Right hindlimb (tissue), 1 donor: ENCODE measurements around the gene SGSM1.

Experiments
- DNase-seq: peaks from one replicate; pipeline ENCODE4 v3.0.0-alpha.2; 2018

The SGSM1 gene

GRCh38 chr22:24805790-24806662 is at the start of gene SGSM1:
TSS of gene SGSM1 (plus strand) at chr22:24806211. CDS start at chr22:24806326, 115 bp downstream.
- DNase-seq, result peak; percentile 77

GRCh38 chr22:24758164-24758799 is 47.7 kb upstream of the SGSM1 start:
- DNase-seq, result peak; percentile 39

- DNase-seq, result no peak
Observed at GRCh38 chr22:24759765-24760164, 46.2 kb upstream of the SGSM1 start.

GRCh38 chr22:24760708-24761306 is 45.2 kb upstream of the SGSM1 start:
- DNase-seq, result no peak

- DNase-seq, result no peak
Observed at GRCh38 chr22:24761888-24762675, 43.9 kb upstream of the SGSM1 start.

GRCh38 chr22:24763872-24764485 is 42.0 kb upstream of the SGSM1 start:
- no peak for DNase-seq

GRCh38 chr22:24765166-24765565 is 40.8 kb upstream of the SGSM1 start:
- DNase-seq, result no peak

GRCh38 chr22:24768537-24769374 is 37.3 kb upstream of the SGSM1 start:
- peak; percentile 74 for DNase-seq

- DNase-seq, result peak; percentile 40
Observed at GRCh38 chr22:24772493-24773220, 33.4 kb upstream of the SGSM1 start.

GRCh38 chr22:24775769-24776492 is 30.1 kb upstream of the SGSM1 start:
- DNase-seq, result no peak

- DNase-seq, result no peak
Observed at GRCh38 chr22:24776525-24776924, 29.5 kb upstream of the SGSM1 start.

- no peak for DNase-seq
Observed at GRCh38 chr22:24789516-24789915, 16.5 kb upstream of the SGSM1 start.

GRCh38 chr22:24791362-24791761 is 14.6 kb upstream of the SGSM1 start:
- DNase-seq, result no peak

- DNase-seq, result no peak
Observed at GRCh38 chr22:24796056-24796455, 10.0 kb upstream of the SGSM1 start.

- no peak for DNase-seq
Observed at GRCh38 chr22:24796860-24797259, 9.2 kb upstream of the SGSM1 start.

- DNase-seq, result no peak
Observed at GRCh38 chr22:24801901-24802465, 4.0 kb upstream of the SGSM1 start.

- DNase-seq, result no peak
Observed at GRCh38 chr22:24803064-24803542, 2.9 kb upstream of the SGSM1 start.

GRCh38 chr22:24806663-24807001 is 621 bp downstream of the SGSM1 start:
- no peak for DNase-seq

GRCh38 chr22:24807284-24807950 is 1.4 kb downstream of the SGSM1 start:
- DNase-seq, result no peak
